Aorta (tissue), 5 donors: Measurements from ENCODE around the gene NIFK. TPM values are rescaled to one million over a fixed set of nuclear protein-coding genes. Genes with fewer than 3 reads are reported as not detected.
"Not testable (repeated sequence)": the region's sequence is repeated elsewhere in the genome, so short reads cannot be mapped to it uniquely, and the experiment has no call there.

Source experiments
- ATAC-seq: fragments of 200-7000 bp; cut with Tn5 transposase; one replicate; pipeline ENCODE4 v1.9.1; 2022; ENCODE audit warnings: moderate library complexity; ENCODE audit not compliant: low FRiP score
- DNase-seq, 2 donors: peaks; one replicate each; pipeline ENCODE4 v3.0.0-alpha.2; 2020
- H3K27ac ChIP-seq, 2 donors: one replicate each; pipeline ENCODE4 v1.5.1; 2013; ENCODE audit warnings: low read length in 2 of 2, mild to moderate bottlenecking in 2 of 2, moderate library complexity in 2 of 2, control low read depth in 1 of 2, inconsistent platforms in 1 of 2, low read depth in 1 of 2
- H3K27me3 ChIP-seq, 2 donors: one replicate each; pipeline ENCODE4 v1.6.1; 2013; ENCODE audit warnings: control low read depth in 1 of 2, low read length in 1 of 2, mild to moderate bottlenecking in 1 of 2, moderate library complexity in 1 of 2; ENCODE audit not compliant: insufficient read depth in 2 of 2, control insufficient read depth in 1 of 2
- H3K36me3 ChIP-seq, 2 donors: one replicate each; pipeline ENCODE4 v1.6.1; 2013; ENCODE audit warnings: control low read depth in 1 of 2, low read length in 1 of 2, mild to moderate bottlenecking in 1 of 2; ENCODE audit not compliant: insufficient read depth in 2 of 2, control insufficient read depth in 1 of 2
- H3K4me1 ChIP-seq, 2 donors: one replicate each; pipeline ENCODE4 v1.6.1; 2013; ENCODE audit warnings: low read length in 2 of 2, control low read depth in 1 of 2, mild to moderate bottlenecking in 1 of 2, moderate library complexity in 1 of 2; ENCODE audit not compliant: insufficient read depth in 2 of 2, control insufficient read depth in 1 of 2
- H3K4me3 ChIP-seq, 2 donors: one replicate each; pipeline ENCODE4 v1.5.1; 2013; ENCODE audit warnings: low read length in 2 of 2, control low read depth in 1 of 2, mild to moderate bottlenecking in 1 of 2
- H3K9me3 ChIP-seq: one replicate; pipeline ENCODE4 v1.6.1; 2013; ENCODE audit warnings: mild to moderate bottlenecking, low read length; ENCODE audit not compliant: control insufficient read depth
- WGBS, 2 donors: extraction: QIAGEN DNeasy Blood & Tissue Kit; methylation state at CpG; one replicate each; pipeline ENCODE4 v1.1.7; 2013; 5-methylcytosine and 5-hydroxymethylcytosine counted together
- intact Hi-C, 2 donors: fragments of 100-400 bp; cut with DNase I; formaldehyde crosslinking; loops; one replicate each; pipeline versions ENCODE4 v1.14.2 to v1.15.0; 2022
- polyA plus RNA-seq, 2 donors: library from polyadenylated mRNA; stranded (reverse); fragments of 200-250 nt; gene quantifications; one replicate each; pipeline ENCODE4 v1.2.3, GENCODE V29; 2013
- total RNA-seq, 2 donors: library from RNA; stranded (reverse); fragmentation: NEBNext Ultra II Directional; extraction: Animal tissue kit (Norgen Biotek cat#: 25700); gene quantifications; one replicate each; pipeline ENCODE4 v1.2.1, GENCODE V29; 2021
- donor health status: healthy with polysubstance abuse.
- donor health status: Bipolar disorder and iron deficiency.
- donor health status: DM: no; HTN: no; CAD: no.
- donor health status: DM: no; HTN: no; CAD: no.
- donor health status: DM: yes; HTN: yes; CAD: no.

The NIFK gene
- total and polyA plus RNA-seq, 4 donors = 22.1 to 35.0 (median 33.3) TPM

GRCh38 chr2:121722479-121722878, 14.2 kb downstream of the NIFK start:
- H3K9me3 ChIP-seq = no peaks in the 10 kb centered on the region
- intact Hi-C loops = no loop called here
- DNase-seq (no peak), ATAC-seq (no peak)
- H3K36me3 ChIP-seq = no peaks in the 10 kb centered on the region
- H3K27me3 ChIP-seq = no peaks in the 10 kb centered on the region
- WGBS, 2 donors = 36 to 46% methylated on average over 5 of the region's 5 CpGs
- no peak overlapping the region for H3K4me3 ChIP-seq
- no peak overlapping the region for H3K27ac ChIP-seq
- H3K4me1 ChIP-seq = peaks cover 0 to 4% of the 10 kb centered on the region in 2 donors

DNA sequence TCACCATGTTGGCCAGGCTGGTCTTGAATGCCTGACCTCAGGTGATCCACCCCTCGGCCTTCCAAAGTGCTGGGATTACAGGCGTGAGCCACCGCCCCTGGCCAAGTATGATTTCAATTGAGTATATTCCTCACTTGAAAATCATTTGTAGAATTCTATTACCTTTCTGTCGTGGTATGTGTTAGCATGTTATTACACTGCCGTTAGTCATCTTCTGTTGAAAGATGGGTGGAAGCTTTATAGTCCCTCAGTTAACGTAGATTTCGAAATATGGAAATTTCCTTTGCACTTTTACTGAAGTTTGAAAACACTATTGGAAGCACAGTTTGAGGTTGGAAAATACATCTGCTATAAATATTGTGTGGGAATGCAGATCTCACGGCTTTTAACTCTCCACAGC, 14.7 kb downstream of the NIFK start:
- Histone ChIP-seq H3K36me3 (no peaks in the 10 kb centered on the region), H3K4me3 (no peak overlapping the region), H3K27me3 (no peaks in the 10 kb centered on the region), H3K9me3 (no peaks in the 10 kb centered on the region), H3K27ac (no peak overlapping the region), H3K4me1 (peaks cover 0 to 4% of the 10 kb centered on the region in 2 donors)
- DNase-seq = peak in 1 of 2 donors; percentile 76
- intact Hi-C loops = loop anchor here in 1 of 2 donors (2.0 kb wide), 1 partner anchor 319 kb away; no protein-coding TSS in a partner anchor
- 25 to 41% methylated on average over 8 of the region's 8 CpGs for WGBS, 2 donors
- ATAC-seq = no peak

GRCh38 chr2:121717529-121717928, 19.1 kb downstream of the NIFK start:
- H3K27ac ChIP-seq = no peak overlapping the region
- intact Hi-C loops = loop anchor here (2.0 to 5.0 kb wide), 2 partner anchors 69 to 185 kb away; partner anchors contain the start of genes CLASP1 (in 1 of the 2) and RNU4ATAC (in 1 of the 2)
- H3K9me3 ChIP-seq = no peaks in the 10 kb centered on the region
- WGBS, 2 donors = 95 to 96% methylated on average over 6 of the region's 6 CpGs
- peaks cover 0 to 1% of the 10 kb centered on the region in 2 donors for H3K4me1 ChIP-seq
- DNase-seq (no peak), ATAC-seq (no peak)
- no peaks in the 10 kb centered on the region for H3K27me3 ChIP-seq
- H3K36me3 ChIP-seq = no peaks in the 10 kb centered on the region
- no peak overlapping the region for H3K4me3 ChIP-seq

GRCh38 chr2:121716126-121716525, 20.5 kb downstream of the NIFK start:
- intact Hi-C loops = loop anchor here (2.0 to 5.0 kb wide), 2 partner anchors 67 to 184 kb away; partner anchors contain the start of genes CLASP1 (in 1 of the 2) and RNU4ATAC (in 1 of the 2)
- 67% methylated on average over 1 of the region's 1 CpG for WGBS, 2 donors
- no peak for ATAC-seq

GRCh38 chr2:121711481-121711880, 25.2 kb downstream of the NIFK start:
- H3K4me3 ChIP-seq, DNase-seq, H3K36me3 ChIP-seq, H3K27me3 ChIP-seq, H3K27ac ChIP-seq, ATAC-seq, intact Hi-C loops, H3K9me3 ChIP-seq, H3K4me1 ChIP-seq: not testable (repeated sequence)
- WGBS, 2 donors = 71 to 80% methylated on average over 2 to 3 of the region's 3 CpGs

More at GRCh38 chr2:121716126-121716525, 20.5 kb downstream of the NIFK start:
- Histone ChIP-seq H3K4me1 (peaks cover 0 to 1% of the 10 kb centered on the region in 2 donors), H3K9me3 (no peaks in the 10 kb centered on the region), H3K36me3 (no peaks in the 10 kb centered on the region), H3K27ac (no peak overlapping the region), H3K4me3 (no peak overlapping the region), H3K27me3 (no peaks in the 10 kb centered on the region)
- no peak for DNase-seq

GRCh38 chr2:121710470-121711170, 26.1 kb downstream of the NIFK start:
- WGBS, 2 donors = 59 to 61% methylated on average over 7 of the region's 7 CpGs
- DNase-seq (peak in 1 of 2 donors; percentile 50), ATAC-seq (no peak)
- no peaks in the 10 kb centered on the region for H3K27me3 ChIP-seq
- H3K27ac ChIP-seq = peak overlapping the region in 1 of 2 donors; percentile 0
- H3K36me3 ChIP-seq = no peaks in the 10 kb centered on the region
- intact Hi-C loops = no loop called here
- H3K4me1 ChIP-seq = peaks cover 0 to 2% of the 10 kb centered on the region in 2 donors
- no peak overlapping the region for H3K4me3 ChIP-seq
- H3K9me3 ChIP-seq = no peaks in the 10 kb centered on the region

GRCh38 chr2:121709776-121710469, 26.8 kb downstream of the NIFK start:
- Histone ChIP-seq H3K27me3 (no peaks in the 10 kb centered on the region), H3K4me3 (no peak overlapping the region), H3K4me1 (peaks cover 0 to 2% of the 10 kb centered on the region in 2 donors), H3K9me3 (no peaks in the 10 kb centered on the region), H3K27ac (no peak overlapping the region), H3K36me3 (no peaks in the 10 kb centered on the region)
- intact Hi-C loops = no loop called here
- 78 to 81% methylated on average over 11 of the region's 11 CpGs for WGBS, 2 donors
- ATAC-seq (no peak), DNase-seq (peak in 1 of 2 donors; percentile 57)

- intact Hi-C loops = no loop called here
Measured at GRCh38 chr2:121707920-121708361, 28.7 kb downstream of the NIFK start.

More at GRCh38 chr2:121707920-121708361, 28.7 kb downstream of the NIFK start:
- Histone ChIP-seq H3K36me3 (no peaks in the 10 kb centered on the region), H3K9me3 (no peaks in the 10 kb centered on the region), H3K27ac (no peak overlapping the region), H3K4me1 (peaks cover 0 to 2% of the 10 kb centered on the region in 2 donors), H3K4me3 (no peak overlapping the region), H3K27me3 (no peaks in the 10 kb centered on the region)
- 88 to 92% methylated on average over 5 of the region's 5 CpGs for WGBS, 2 donors
- no peak for ATAC-seq
- DNase-seq = no peak
